ENCODE data around the gene DCUN1D2.

DCUN1D2 gene

DNA sequence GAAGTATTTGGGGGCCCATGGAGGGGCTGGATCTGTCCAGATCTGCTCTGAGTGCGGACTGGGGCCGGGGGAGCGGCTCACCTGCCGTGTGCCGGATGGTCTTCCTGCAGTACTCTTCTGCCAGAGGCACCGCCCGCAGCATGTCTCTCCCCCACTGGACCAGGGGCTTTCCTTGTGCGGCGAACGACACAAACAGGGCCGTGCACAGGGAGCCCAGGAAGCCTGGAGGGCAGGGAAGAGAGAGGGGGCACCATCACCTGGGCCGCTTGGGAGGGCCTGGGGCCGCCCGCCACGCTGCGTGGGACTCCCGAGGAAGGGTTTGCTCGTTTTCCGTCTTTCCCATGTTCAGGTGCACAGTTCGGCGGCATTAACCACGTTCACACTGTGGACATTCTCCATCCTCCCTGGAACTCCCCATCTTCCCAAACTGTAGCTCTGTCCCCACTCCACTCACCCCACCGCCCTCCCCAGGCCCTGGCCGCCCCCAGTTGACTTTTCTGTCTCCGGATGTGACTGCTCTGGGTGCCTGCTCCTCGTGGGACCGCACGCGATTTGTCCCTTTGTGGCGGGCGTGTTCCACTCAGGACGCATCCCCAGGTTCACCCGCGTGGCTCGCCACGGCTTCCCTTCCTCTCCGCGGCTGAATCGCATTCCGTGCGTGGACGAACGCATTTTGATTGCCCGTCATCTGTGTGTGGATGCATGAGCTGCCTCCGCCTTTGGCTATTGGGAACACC is 61.5 kb downstream of the DCUN1D2 start:
- CTCF ChIA-PET, result no interaction called here
- no peak for DNase-seq
- H3K4me1 Mint-ChIP-seq, result no peaks in the 10 kb centered on the region
- H3K36me3 Mint-ChIP-seq, result no peaks in the 10 kb centered on the region
- H3K9me3 Mint-ChIP-seq, result no peaks in the 10 kb centered on the region
- H3K4me3 Mint-ChIP-seq, result no peak overlapping the region
- no peak overlapping the region for H3K27ac Mint-ChIP-seq
- no peaks in the 10 kb centered on the region for H3K27me3 Mint-ChIP-seq

DNA sequence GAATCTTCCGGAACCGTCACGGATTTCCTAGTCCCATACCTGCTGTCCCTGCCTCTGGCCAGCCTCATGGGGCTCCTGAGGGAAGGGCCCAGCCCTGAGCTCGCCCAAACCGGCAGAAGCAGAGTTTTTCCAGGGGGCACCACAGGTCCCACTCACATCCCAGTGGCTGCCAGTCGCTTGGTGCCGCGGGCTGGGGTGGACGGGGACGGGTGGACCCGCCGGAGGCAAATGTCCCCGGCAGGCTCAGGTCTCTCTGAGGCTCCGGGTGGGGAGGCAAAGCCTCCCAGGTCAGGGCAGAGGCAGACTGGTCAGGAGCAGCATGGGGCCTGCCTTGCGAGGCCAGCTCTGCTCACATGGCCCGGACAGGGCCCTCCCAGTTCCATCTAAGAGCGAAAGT is 62.0 kb downstream of the DCUN1D2 start:
- Mint-ChIP-seq H3K36me3 (no peaks in the 10 kb centered on the region), H3K4me1 (no peaks in the 10 kb centered on the region), H3K27me3 (no peaks in the 10 kb centered on the region), H3K27ac (no peak overlapping the region), H3K4me3 (no peak overlapping the region), H3K9me3 (no peaks in the 10 kb centered on the region)
- CTCF ChIA-PET, result no interaction called here
- no peak for DNase-seq

DNA sequence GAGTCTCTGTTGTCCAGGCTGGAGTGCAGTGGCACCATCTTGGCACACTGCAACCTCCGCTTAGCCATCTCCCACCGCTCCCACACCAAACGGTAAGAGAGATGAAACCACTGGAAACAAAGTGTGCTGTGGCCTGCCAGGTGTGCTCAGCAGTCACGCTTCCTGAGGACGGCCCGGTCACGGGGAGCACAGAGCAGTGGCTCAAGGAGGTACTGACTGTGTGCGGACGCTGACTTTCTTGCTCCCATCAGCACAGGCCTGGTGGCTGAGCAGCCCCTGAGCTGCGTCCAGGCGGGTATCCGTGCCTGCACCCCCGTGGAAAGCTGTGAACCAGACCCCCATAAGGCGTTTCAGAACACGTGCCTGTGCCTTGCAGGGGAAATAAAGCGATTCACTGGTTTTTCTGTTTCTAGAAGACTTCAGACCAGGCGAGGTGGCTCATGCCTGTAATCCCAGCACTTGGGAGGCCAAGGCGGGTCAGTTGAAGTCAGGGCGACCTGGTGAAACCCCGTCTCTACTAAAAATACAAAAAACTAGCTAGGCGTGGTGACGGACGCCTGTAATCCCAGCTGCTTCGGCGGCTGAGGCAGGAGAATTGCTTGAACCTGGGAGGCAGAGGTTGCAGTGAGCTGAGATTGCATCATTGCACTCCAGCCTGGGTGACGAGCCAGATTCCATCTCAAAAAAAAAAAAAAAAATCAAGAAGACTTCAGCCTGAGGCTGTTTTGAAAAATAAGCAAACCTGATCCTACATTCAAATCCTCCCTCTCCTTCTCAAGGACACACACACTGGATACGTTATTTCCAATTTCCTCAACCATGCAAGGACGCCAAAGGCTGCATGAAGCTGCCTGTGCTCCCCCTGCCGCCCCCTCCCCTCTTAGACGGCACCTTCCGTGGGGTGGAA is 62.7 kb downstream of the DCUN1D2 start:
- DNase-seq, result no peak
- Mint-ChIP-seq H3K27me3 (no peaks in the 10 kb centered on the region), H3K27ac (no peak overlapping the region), H3K9me3 (no peaks in the 10 kb centered on the region), H3K4me3 (no peak overlapping the region), H3K36me3 (no peaks in the 10 kb centered on the region), H3K4me1 (no peaks in the 10 kb centered on the region)
- CTCF ChIA-PET, result interaction anchor here (0.6 kb wide), 1 partner anchor 36 kb away, joined by 3 read pairs; no protein-coding TSS in a partner anchor

DNA sequence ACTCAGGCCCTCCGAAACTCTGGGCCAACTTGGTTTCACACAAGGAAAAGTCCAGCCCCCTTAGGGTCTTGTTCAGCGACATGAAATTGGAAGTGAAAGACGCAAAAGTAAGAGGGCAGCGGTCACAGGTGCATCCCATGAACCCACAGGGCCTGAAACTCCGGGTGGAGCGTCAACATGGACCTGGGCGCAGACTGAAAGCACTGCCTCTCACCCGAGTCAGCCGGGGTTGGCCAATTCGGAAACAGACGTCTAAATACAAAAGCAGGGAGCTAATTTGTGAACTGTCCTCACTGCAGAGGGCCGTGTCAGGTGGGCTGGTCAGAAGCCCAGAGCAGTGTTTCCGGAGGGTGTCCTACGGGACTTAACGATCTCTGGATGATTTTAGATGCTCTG is 63.9 kb downstream of the DCUN1D2 start:
- CTCF ChIA-PET, result no interaction called here
- H3K27ac Mint-ChIP-seq, result no peak overlapping the region
- no peak overlapping the region for H3K4me3 Mint-ChIP-seq
- H3K9me3 Mint-ChIP-seq, result no peaks in the 10 kb centered on the region
- DNase-seq, result no peak
- H3K27me3 Mint-ChIP-seq, result no peaks in the 10 kb centered on the region
- H3K36me3 Mint-ChIP-seq, result no peaks in the 10 kb centered on the region
- H3K4me1 Mint-ChIP-seq, result no peaks in the 10 kb centered on the region

DNA sequence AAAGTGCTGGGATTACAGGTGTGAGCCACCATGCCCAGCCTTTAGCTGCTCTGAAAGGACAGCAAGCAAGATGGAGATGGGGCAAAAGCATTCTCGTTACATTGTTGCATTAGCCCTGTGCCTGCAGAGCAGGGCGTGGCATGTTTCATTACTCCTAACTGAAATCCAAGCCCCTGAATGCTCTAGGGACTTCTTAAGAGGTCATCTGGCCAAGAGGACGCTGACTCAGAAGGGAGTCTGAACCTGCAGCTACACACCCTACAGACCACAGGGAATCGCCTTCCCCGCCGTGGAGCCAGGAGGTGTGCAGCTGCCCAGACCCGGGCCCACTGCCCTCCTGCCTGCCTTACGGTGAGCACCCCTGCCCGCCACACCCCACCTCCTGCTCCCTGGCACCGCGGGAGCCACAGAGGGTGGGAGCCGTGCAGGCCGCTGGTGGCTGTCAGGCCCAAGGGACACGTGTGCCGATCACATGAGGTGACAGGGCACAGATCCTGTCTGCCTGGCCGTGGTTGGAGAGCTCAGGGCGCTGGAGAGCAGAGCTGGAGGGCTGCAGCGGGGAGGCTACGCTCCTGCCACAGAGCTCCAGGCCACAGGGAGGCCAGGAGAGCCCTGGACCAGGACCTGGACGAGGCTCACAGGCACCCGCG is 64.4 kb downstream of the DCUN1D2 start:
- Mint-ChIP-seq H3K9me3 (no peaks in the 10 kb centered on the region), H3K4me1 (no peaks in the 10 kb centered on the region), H3K27me3 (no peaks in the 10 kb centered on the region), H3K27ac (no peak overlapping the region), H3K36me3 (no peaks in the 10 kb centered on the region), H3K4me3 (no peak overlapping the region)
- CTCF ChIA-PET, result no interaction called here
- no peak for DNase-seq

DNA sequence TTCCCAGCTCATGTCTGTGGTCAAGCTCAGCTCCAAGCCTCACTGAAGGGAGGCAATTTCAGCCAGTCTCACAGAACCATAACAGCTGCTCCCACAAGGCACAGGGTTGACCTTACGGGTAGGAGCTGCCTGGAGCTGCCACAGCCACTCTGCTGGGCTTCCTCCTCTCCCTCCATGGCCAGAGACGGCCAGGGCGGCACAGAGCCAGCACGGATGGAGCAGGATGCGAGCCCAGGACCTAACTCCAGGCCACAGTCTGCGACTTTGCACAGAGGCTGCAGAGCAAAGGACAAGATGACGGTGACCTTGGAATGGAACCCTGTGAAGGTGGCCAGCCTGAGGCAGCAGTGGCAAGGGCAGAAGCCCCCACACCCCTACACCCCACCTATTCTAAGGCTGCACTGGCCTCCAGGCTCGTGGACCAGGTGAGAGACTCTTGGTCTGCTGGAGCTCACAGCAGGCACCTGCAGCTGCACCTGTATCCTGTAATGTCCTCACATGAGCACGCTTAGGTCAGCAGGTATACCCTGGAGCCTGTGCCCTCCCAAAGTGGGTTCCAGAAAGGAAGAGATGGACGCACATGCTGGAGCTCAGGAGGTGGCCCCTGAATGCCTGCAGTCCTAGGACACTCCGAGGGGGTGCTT is 66.9 kb downstream of the DCUN1D2 start:
- Mint-ChIP-seq H3K4me3 (no peak overlapping the region), H3K4me1 (no peaks in the 10 kb centered on the region), H3K36me3 (no peaks in the 10 kb centered on the region), H3K27ac (no peak overlapping the region), H3K27me3 (peaks cover 4% of the 10 kb centered on the region), H3K9me3 (no peaks in the 10 kb centered on the region)
- CTCF ChIA-PET, result interaction anchor here (0.6 kb wide), 1 partner anchor 513 kb away, joined by 3 read pairs; no protein-coding TSS in a partner anchor
- no peak for DNase-seq

DNA sequence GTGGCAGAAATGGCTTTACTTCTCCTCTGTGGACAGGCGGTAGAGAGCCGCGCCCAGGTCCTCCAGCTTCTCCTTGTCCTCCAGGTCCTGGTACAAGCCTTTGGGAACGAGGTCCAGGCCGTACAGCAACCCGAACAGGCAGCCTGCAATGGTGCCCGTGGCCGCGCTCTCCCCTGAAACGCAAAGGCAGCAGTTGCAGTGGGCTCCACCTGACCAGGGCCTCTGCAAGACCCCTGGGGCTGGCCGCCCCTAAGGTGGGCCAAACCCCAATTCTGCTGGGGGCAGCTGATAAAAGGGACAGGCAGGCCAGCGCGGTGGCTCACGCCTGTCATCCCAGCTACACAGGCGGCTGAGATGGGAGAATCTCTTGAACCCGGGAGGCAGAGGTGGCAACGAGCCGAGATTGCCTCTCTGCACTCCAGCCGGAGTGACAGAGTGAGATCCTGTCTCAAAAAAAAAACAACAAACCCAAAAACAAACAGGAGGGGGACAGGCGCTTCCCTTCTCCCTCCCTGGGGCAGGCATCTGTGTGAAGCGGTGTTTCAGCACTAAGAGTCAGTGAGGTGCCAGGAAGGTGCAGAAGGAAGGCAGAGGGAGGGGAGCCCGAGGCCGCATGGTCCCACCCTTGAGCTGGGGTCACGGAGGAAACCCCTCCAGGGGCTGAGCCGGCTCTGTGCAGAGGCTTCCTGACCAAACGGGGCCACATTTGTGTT is 67.5 kb downstream of the DCUN1D2 start:
- DNase-seq, result no peak
- Mint-ChIP-seq H3K36me3 (no peaks in the 10 kb centered on the region), H3K9me3 (no peaks in the 10 kb centered on the region), H3K4me3 (no peak overlapping the region), H3K27me3 (peaks cover 4% of the 10 kb centered on the region), H3K4me1 (no peaks in the 10 kb centered on the region), H3K27ac (no peak overlapping the region)
- CTCF ChIA-PET, result interaction anchor here (0.6 kb wide), 1 partner anchor 514 kb away, joined by 3 read pairs; no protein-coding TSS in a partner anchor

DNA sequence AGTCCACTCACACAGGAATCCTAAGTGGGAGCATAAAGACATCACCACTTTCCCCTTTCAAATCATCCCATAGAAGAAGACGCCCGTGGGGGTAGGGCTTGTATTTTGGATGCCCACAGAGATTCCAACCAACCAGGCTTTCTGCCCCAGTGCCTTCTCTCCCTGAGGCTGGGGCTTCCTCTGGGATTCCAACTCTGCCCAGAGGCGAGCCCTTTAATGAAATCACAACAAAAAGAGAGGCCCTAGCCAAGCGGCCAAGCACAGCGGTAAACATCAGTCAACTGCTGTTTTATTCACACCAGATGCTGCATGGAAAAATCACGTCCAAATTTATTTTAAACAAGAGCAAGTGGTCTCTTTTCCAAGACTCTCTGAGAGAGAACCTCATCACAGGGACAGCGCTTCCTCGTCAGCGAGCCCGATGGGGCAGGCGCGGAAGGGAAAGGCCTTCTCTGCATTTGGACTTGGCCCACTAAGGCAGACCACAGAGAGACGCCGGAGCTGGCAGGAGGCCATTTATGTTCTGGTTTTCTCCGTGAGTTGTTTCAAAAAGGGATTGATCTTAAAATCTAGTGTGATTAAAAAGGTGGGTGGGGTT is 68.7 kb downstream of the DCUN1D2 start:
- H3K27me3 Mint-ChIP-seq, result peaks cover 4% of the 10 kb centered on the region
- H3K4me3 Mint-ChIP-seq, result no peak overlapping the region
- H3K4me1 Mint-ChIP-seq, result no peaks in the 10 kb centered on the region
- DNase-seq, result no peak
- H3K27ac Mint-ChIP-seq, result no peak overlapping the region
- CTCF ChIA-PET, result no interaction called here
- no peaks in the 10 kb centered on the region for H3K9me3 Mint-ChIP-seq
- no peaks in the 10 kb centered on the region for H3K36me3 Mint-ChIP-seq

DNA sequence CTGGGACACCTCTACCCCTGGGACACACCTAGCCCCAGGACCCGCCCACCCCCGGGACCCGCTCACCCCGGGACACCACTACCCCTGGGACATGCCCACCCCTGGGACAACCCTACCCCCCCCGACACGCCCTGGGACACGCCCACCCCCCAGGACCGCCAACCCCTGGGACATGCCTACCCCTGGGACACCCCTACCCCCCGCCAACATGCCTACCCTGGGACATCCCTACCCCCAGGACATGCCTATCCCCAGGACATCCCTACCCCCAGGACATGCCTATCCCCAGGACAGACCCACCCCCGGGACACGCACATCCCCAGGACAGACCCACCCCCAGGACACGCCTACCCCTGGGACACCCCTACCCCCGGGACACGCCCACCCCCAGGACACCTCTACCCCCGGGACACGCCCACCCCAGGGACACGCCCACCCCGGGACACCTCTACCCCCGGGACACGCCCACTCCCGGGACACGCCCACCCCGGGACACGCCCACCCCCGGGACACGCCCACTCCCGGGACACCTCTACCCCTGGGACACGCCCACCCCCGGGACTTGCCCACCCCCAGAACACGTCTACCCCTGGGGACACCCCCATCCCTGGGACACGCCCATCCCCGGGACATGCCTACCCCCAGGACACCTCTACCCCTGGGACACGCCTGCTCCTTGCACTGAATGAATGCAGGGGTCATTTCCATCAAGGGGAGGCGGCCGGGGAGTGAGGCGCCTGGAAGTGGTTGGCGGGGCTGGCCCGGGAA is 69.5 kb downstream of the DCUN1D2 start:
- H3K4me3 Mint-ChIP-seq, result no peak overlapping the region
- no peaks in the 10 kb centered on the region for H3K9me3 Mint-ChIP-seq
- DNase-seq, result no peak
- H3K27ac Mint-ChIP-seq, result no peak overlapping the region
- H3K4me1 Mint-ChIP-seq, result no peaks in the 10 kb centered on the region
- H3K27me3 Mint-ChIP-seq, result peaks cover 4% of the 10 kb centered on the region
- H3K36me3 Mint-ChIP-seq, result no peaks in the 10 kb centered on the region
- CTCF ChIA-PET, result no interaction called here

DNA sequence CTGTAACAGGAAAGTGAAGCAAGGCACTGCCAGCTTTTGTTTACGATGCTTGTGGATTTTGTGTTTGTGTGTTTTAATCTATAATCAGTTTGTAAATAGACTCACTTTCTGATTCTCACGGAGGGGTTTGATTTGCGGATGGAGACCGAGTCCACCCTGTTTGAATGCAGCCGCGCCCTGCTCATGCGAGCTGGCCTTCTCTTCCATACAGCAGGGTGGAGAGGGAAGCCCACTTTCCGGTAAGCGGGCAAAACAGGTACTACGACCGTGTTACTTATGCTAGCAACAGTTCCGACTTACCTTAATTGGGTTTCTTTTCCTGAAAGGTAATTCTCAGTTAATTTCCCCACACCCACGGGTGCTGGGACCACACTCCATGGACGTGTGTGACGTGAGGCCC is 70.3 kb downstream of the DCUN1D2 start:
- no peak overlapping the region for H3K27ac Mint-ChIP-seq
- no peaks in the 10 kb centered on the region for H3K9me3 Mint-ChIP-seq
- no peak overlapping the region for H3K4me3 Mint-ChIP-seq
- no peaks in the 10 kb centered on the region for H3K4me1 Mint-ChIP-seq
- CTCF ChIA-PET, result no interaction called here
- no peaks in the 10 kb centered on the region for H3K36me3 Mint-ChIP-seq
- no peak for DNase-seq
- H3K27me3 Mint-ChIP-seq, result peaks cover 4% of the 10 kb centered on the region

DNA sequence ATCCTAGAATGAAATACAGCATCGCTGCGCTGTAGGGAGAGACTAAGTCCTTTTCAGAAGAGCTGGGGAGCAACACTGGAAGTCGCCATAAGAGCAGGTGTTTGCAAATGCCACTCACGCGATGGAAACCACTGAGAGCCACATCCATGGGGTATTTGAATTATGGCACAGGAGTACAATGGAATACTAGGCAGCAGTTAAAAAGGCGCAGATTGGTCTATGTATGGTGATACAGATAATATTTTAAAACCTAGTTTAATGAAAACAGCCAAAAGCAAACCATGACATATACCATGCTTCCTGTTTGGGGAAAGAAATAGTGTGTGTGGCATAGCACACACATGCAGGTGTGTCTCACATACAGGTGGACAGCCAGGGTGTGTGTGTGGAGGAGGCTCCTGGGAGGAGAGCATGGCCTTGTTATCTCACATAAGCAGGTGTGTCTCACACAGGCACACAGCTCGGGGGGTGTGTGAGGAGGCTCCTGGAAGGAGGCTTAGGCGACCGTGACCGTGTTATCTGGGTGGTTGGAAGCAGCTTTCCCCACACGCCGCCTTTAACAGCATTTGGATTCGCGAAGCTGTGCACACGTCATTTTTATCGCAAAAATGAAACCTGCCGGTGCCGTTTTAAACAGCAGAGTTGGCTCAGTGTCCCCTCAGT is 70.8 kb downstream of the DCUN1D2 start:
- H3K27me3 Mint-ChIP-seq, result peaks cover 4% of the 10 kb centered on the region
- H3K4me1 Mint-ChIP-seq, result no peaks in the 10 kb centered on the region
- no peak overlapping the region for H3K27ac Mint-ChIP-seq
- DNase-seq, result no peak
- no peak overlapping the region for H3K4me3 Mint-ChIP-seq
- H3K36me3 Mint-ChIP-seq, result no peaks in the 10 kb centered on the region
- CTCF ChIA-PET, result no interaction called here
- H3K9me3 Mint-ChIP-seq, result no peaks in the 10 kb centered on the region

DNA sequence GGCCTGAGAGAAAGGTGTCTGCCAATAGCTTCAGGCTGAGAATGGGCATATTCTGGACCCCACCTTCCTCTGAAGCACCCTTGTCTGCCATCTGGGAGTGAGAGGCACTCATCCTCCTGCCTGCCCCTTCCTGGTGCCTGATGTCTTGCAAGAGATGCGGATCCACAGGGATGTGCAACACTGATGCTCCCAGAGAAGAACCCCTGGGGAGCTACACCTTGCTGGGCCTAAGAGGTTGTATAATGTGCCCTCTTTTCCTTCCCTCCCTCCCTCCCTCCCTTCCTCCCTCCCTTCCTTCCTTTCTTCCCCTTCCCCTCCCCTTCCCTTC is 71.8 kb downstream of the DCUN1D2 start:
- peaks cover 4% of the 10 kb centered on the region for H3K27me3 Mint-ChIP-seq
- CTCF ChIA-PET, result interaction anchor here (0.5 kb wide), 1 partner anchor 187 kb away, joined by 3 read pairs; no protein-coding TSS in a partner anchor
- H3K36me3 Mint-ChIP-seq, result no peaks in the 10 kb centered on the region
- no peak overlapping the region for H3K4me3 Mint-ChIP-seq
- H3K4me1 Mint-ChIP-seq, result no peaks in the 10 kb centered on the region
- H3K9me3 Mint-ChIP-seq, result no peaks in the 10 kb centered on the region
- DNase-seq, result no peak
- no peak overlapping the region for H3K27ac Mint-ChIP-seq

Measured in activated naive CD4-positive, alpha-beta T cell treated with anti-CD3 and anti-CD28 coated beads, Interleukin-2, amount 10 ng/mL, durations not matched to agents 7 days and 5 days (primary cell).